Stomach (tissue), 9 donors: ENCODE measurements around the gene UMOD. TPM values are rescaled to one million over a fixed set of nuclear protein-coding genes. Genes with fewer than 3 reads are reported as not detected.
A peak's percentile ranks its signal among the peaks of the same experiment; 100 is the strongest.

Source experiments
- DNase-seq, 2 donors: peaks; one replicate each; pipeline versions ENCODE4 v3.0.0 to v3.0.0-alpha.2; 2013 to 2019
- H3K27ac ChIP-seq, 5 donors: fragments of 200-600 bp in 4 of 5; sonication (generic) in 4 of 5; one replicate each; pipeline ENCODE4 v1.5.1; 2013 to 2019; ENCODE audit warnings: mild to moderate bottlenecking in 1 of 5, moderate library complexity in 1 of 5
- H3K27me3 ChIP-seq, 3 donors: fragments of 200-600 bp; sonication (generic); one replicate each; pipeline ENCODE4 v1.5.1; 2017 to 2019; ENCODE audit warnings: mixed run types in 1 of 3
- H3K36me3 ChIP-seq, 4 donors: fragments of 200-600 bp; sonication (generic); 1 replicate in 3 of 4; 2 replicates in 1 of 4; pipeline ENCODE4 v1.5.1; 2016 to 2019
- H3K4me1 ChIP-seq, 4 donors: fragments of 200-600 bp; sonication (generic); one replicate each; pipeline ENCODE4 v1.5.1; 2016 to 2019
- H3K4me3 ChIP-seq, 4 donors: fragments of 200-600 bp; sonication (generic) in 3 of 4; one replicate each; pipeline ENCODE4 v1.5.1; 2016 to 2019; ENCODE audit warnings: mild to moderate bottlenecking in 1 of 4
- H3K9me3 ChIP-seq, 4 donors: fragments of 200-600 bp; sonication (generic); one replicate each; pipeline ENCODE4 v1.5.1; 2016 to 2019
- EP300 ChIP-seq: sonication (generic); formaldehyde crosslinking; IDR thresholded peaks from one replicate; pipeline ENCODE4 v1.6.1; 2017; ENCODE audit warnings: antibody characterized with exemption
- POLR2A ChIP-seq, 4 donors: fragments of 450-650 bp; IDR thresholded peaks; one replicate each; pipeline ENCODE4 v1.6.1; 2016; ENCODE audit warnings: antibody characterized with exemption in 4 of 4, control low read depth in 2 of 4, mild to moderate bottlenecking in 1 of 4, moderate library complexity in 1 of 4
- POLR2AphosphoS5 ChIP-seq, 3 donors: sonication (generic); formaldehyde crosslinking; IDR thresholded peaks; one replicate each; pipeline ENCODE4 v1.6.1; 2016; ENCODE audit warnings: antibody characterized with exemption in 3 of 3
- WGBS, 5 donors: extraction: QIAGEN DNeasy Blood & Tissue Kit in 3 of 5; methylation state at CpG; one replicate each; pipeline versions ENCODE4 v1.1.5 to v1.1.7; 2013 to 2018; 5-methylcytosine and 5-hydroxymethylcytosine counted together
- intact Hi-C: fragments of 100-400 bp; cut with DNase I; formaldehyde crosslinking; loops from one replicate; pipeline ENCODE4 v1.15.1; 2023; ENCODE audit warnings: low total_unique reads
- polyA plus RNA-seq, 3 donors: library from polyadenylated mRNA; stranded (reverse); fragments of 200-250 nt; gene quantifications; one replicate each; pipeline ENCODE4 v1.2.3, GENCODE V29; 2013
- total RNA-seq, 5 donors: library from RNA; depleted of rRNA; stranded (reverse); fragments of >200 nt; gene quantifications; one replicate each; pipeline versions ENCODE4 v1.1.0 to v1.2.3, GENCODE V29; 2014 to 2016
- TF ChIP-seq, protein P1 (sequence below), 7 experiments: fragments of 450-650 bp in 4 of 7; fragments of 200-600 bp in 3 of 7; sonication (generic) in 3 of 7; IDR thresholded peaks; one replicate each; pipeline ENCODE4 v1.5.1; 2016 to 2019; ENCODE audit warnings: antibody characterized with exemption in 7 of 7, control low read depth in 2 of 7, mild to moderate bottlenecking in 1 of 7
- donor health status: healthy with polysubstance abuse.
- donor health status: Bipolar disorder and iron deficiency.
- donor health status: healthy.

Gene UMOD
- total and polyA plus RNA-seq, 8 donors: 0.25 to 3.0 (median 0.53) TPM; not detected in 3

DNA sequence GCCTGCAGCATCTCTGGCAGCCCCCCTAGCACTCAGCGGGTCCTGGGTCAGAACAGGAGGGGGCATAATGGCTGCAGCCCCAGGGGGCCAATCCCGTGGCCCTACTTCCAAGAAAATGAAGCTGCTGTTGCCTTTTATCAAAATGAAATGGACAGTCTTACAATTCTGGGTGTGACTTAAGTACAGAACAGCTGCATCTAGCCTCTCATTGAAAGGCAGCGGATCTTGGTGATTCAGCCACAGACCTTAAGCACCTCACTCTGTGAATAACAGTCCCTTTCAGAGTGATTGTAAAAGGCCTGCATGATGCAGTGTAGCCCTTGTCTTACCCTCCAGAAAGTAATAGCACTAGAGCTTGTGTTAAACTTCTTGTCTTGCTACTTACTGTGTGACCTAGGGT is 11.5 kb upstream of the UMOD start:
- Histone ChIP-seq H3K9me3 (no peaks in the 10 kb centered on the region), H3K4me1 (no peaks in the 10 kb centered on the region), H3K4me3 (no peak overlapping the region), H3K27me3 (no peaks in the 10 kb centered on the region), H3K27ac (peak overlapping the region in 2 of 5 donors; percentile 12 to 54), H3K36me3 (no peaks in the 10 kb centered on the region)
- 81 to 93% (median 86%) methylated on average over 3 of the region's 3 CpGs for WGBS, 5 donors
- no peak for DNase-seq
- TF ChIP-seq POLR2A (IDR thresholded peaks at IDR 0.05) (no peak), EP300 (no peak), POLR2AphosphoS5 (IDR thresholded peaks at IDR 0.05) (no peak)
- TF ChIP-seq, protein P1, sequence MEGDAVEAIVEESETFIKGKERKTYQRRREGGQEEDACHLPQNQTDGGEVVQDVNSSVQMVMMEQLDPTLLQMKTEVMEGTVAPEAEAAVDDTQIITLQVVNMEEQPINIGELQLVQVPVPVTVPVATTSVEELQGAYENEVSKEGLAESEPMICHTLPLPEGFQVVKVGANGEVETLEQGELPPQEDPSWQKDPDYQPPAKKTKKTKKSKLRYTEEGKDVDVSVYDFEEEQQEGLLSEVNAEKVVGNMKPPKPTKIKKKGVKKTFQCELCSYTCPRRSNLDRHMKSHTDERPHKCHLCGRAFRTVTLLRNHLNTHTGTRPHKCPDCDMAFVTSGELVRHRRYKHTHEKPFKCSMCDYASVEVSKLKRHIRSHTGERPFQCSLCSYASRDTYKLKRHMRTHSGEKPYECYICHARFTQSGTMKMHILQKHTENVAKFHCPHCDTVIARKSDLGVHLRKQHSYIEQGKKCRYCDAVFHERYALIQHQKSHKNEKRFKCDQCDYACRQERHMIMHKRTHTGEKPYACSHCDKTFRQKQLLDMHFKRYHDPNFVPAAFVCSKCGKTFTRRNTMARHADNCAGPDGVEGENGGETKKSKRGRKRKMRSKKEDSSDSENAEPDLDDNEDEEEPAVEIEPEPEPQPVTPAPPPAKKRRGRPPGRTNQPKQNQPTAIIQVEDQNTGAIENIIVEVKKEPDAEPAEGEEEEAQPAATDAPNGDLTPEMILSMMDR (IDR thresholded peaks at IDR 0.05): no peak
- intact Hi-C loops: no loop called here

DNA sequence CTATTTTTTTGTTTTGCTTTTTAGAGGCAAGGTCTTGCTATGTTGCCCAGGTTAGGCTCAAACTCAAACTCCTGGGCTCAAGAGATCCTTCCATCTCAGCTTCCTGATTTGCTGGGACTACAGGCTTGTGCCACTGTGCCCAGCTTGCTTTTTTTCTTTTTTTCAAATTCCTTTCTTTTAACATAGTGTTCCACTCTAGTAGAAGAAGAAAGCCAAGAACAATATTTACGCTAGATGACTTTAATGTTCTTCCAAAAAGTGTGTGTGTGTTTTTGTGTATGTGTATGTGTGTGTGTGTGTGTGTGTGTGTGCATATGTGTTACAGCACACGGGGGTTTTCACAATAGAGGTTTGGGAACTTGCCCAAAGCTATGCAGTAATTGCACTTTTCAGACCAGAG is 10.7 kb upstream of the UMOD start:
- Histone ChIP-seq H3K36me3 (no peaks in the 10 kb centered on the region), H3K4me3 (no peak overlapping the region), H3K4me1 (no peaks in the 10 kb centered on the region), H3K27me3 (no peaks in the 10 kb centered on the region), H3K9me3 (no peaks in the 10 kb centered on the region), H3K27ac (peak overlapping the region in 1 of 5 donors; percentile 14)
- TF ChIP-seq POLR2A (IDR thresholded peaks at IDR 0.05) (no peak), EP300 (no peak), POLR2AphosphoS5 (IDR thresholded peaks at IDR 0.05) (no peak)
- intact Hi-C loops: no loop called here
- no peak for DNase-seq
- 27 to 39% (median 37%) methylated on average over 2 of the region's 2 CpGs for WGBS, 5 donors

DNA sequence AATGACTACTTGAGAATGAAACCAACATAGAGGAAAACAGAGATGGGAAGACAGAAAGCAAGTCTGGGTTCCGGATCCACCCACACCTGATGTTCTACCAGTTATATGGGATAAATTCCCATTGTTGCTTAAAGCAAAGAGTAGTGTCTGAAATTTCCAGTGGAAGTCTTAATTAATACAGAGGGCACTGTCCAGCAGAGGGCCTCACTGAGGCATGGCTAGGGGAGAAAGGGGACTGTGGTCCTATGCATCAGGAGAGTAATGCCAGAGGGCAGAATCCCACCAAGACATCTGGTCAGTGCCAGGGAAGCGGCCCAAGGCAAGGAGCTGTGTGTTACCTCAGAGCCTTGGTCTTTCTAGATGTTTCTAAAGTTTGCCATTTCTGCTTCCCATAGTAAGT is 7.5 kb upstream of the UMOD start:
- 41 to 73% (median 59%) methylated on average over 2 of the region's 2 CpGs for WGBS, 5 donors
- H3K4me3 ChIP-seq: no peak overlapping the region
- no peaks in the 10 kb centered on the region for H3K27me3 ChIP-seq
- H3K36me3 ChIP-seq: no peaks in the 10 kb centered on the region
- H3K27ac ChIP-seq: no peak overlapping the region
- no peaks in the 10 kb centered on the region for H3K9me3 ChIP-seq
- H3K4me1 ChIP-seq: no peaks in the 10 kb centered on the region
- intact Hi-C loops: no loop called here
- TF ChIP-seq, protein P1 (IDR thresholded peaks at IDR 0.05): peak in 2 of 7 experiments; percentile 8 to 16
- TF ChIP-seq EP300: no peak
- TF ChIP-seq POLR2AphosphoS5 (IDR thresholded peaks at IDR 0.05): no peak
- TF ChIP-seq POLR2A (IDR thresholded peaks at IDR 0.05): no peak
- DNase-seq: no peak

DNA sequence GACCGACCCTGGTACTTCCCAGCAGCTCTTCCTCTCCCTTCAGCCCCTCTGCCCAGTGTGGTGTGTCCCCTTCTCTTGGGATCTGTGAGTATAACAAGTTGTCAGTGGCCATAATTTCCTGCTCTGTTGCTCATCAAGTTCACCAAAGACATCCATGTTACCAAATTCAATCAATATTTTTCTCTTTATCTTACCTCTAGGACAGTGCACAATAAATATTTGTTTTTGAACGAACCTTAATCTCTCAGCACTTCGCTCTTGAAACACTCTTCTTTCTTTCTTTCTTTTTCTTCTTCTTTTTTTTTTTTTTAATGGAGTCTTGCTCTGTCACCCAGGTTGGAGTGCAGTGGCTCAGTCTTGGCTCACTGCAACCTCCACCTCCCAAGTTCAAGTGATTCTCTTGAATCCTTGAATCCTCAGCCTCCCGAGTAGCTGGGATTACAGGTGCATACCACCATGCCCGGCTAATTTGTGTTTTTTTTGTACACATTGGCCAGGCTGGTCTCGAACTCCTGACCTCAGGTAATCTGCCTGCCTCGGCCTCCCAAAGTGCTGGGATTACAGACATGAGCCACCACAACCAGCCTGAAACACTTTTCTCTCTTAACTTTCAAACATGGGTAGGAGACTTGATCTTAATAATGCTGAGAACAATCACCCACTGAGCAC is 2.7 kb upstream of the UMOD start:
- TF ChIP-seq POLR2A (IDR thresholded peaks at IDR 0.05): no peak
- TF ChIP-seq, protein P1 (IDR thresholded peaks at IDR 0.05): no peak

DNA sequence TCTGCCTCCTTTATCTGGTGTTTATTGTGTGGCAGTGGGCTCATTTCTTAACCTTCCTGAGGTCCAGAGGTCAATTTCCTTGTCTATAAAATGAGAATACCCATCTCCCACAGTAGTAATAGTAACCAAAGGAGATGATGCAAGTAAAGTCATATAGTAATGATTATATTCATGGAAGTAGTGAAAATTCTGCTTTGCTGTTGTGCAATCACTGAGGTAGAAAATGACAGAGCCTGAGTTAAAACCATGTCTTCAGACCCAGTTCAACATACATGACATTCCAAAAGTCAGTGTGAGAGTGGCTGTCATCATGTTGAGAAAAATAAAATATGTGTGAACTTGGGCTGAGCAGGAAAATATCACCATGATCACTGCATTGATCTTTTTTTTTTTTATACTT is 864 bp upstream of the UMOD start:
- Histone ChIP-seq H3K4me1 (peaks cover 0 to 7% (median 3%) of the 10 kb centered on the region in 4 donors), H3K4me3 (no peak overlapping the region), H3K36me3 (no peaks in the 10 kb centered on the region), H3K27me3 (peaks cover 0 to 10% (median 0%) of the 10 kb centered on the region in 3 donors), H3K27ac (no peak overlapping the region), H3K9me3 (no peaks in the 10 kb centered on the region)
- DNase-seq: no peak
- TF ChIP-seq POLR2A (IDR thresholded peaks at IDR 0.05) (no peak), EP300 (no peak), POLR2AphosphoS5 (IDR thresholded peaks at IDR 0.05) (no peak)
- TF ChIP-seq, protein P1 (IDR thresholded peaks at IDR 0.05): no peak
- intact Hi-C loops: no loop called here

More for the DNA sequence above, 2.7 kb upstream of the UMOD start:
- Histone ChIP-seq H3K27ac (no peak overlapping the region), H3K9me3 (no peaks in the 10 kb centered on the region), H3K36me3 (no peaks in the 10 kb centered on the region), H3K27me3 (no peaks in the 10 kb centered on the region), H3K4me3 (no peak overlapping the region), H3K4me1 (no peaks in the 10 kb centered on the region)
- no peak for DNase-seq
- 59 to 70% (median 64%) methylated on average over 7 of the region's 7 CpGs for WGBS, 5 donors
- intact Hi-C loops: no loop called here
